K562 (cell line): ENCODE results near the gene SHE. TPM values are rescaled to one million over a fixed set of nuclear protein-coding genes. Genes with fewer than 3 reads are reported as not detected.
A peak's percentile ranks its signal among the peaks of the same experiment; 100 is the strongest.

Experiments used
- ARNT ChIP-seq, 2 experiments: fragments of 450-650 bp; IDR thresholded peaks; 2 replicates each; pipeline ENCODE4 v1.6.1; 2016; ENCODE audit warnings: mild to moderate bottlenecking in 1 of 2
- C11orf30 ChIP-seq: fragments of 450-650 bp; IDR thresholded peaks from 2 replicates; pipeline ENCODE4 v1.6.1; 2016; ENCODE audit warnings: low read depth, mild to moderate bottlenecking
- CTBP1 ChIP-seq: fragments of 450-650 bp; IDR thresholded peaks from 2 replicates; pipeline ENCODE4 v1.6.1; 2016; ENCODE audit warnings: borderline replicate concordance
- E2F3 ChIP-seq: fragments of 250-450 bp; sonication (Bioruptor Pico); IDR thresholded peaks from 2 replicates; pipeline ENCODE4 v1.4.0; 2020; ENCODE audit warnings: mild to moderate bottlenecking
- EHMT2 ChIP-seq: fragments of 450-650 bp; IDR thresholded peaks from 2 replicates; pipeline ENCODE4 v1.6.1; 2018; ENCODE audit warnings: antibody characterized with exemption
- ELF4 ChIP-seq: fragments of 450-650 bp; formaldehyde crosslinking; IDR thresholded peaks from 2 replicates; pipeline ENCODE4 v1.4.0; 2022; ENCODE audit warnings: missing genetic modification characterization
- EP400 ChIP-seq: fragments of 450-650 bp; IDR thresholded peaks from 2 replicates; pipeline ENCODE4 v1.6.1; 2017; ENCODE audit warnings: antibody characterized with exemption, mild to moderate bottlenecking, moderate library complexity
- HDAC2 ChIP-seq: fragments of 450-650 bp; IDR thresholded peaks from 2 replicates; pipeline ENCODE4 v1.6.1; 2016; ENCODE audit warnings: mild to moderate bottlenecking
- KDM1A ChIP-seq, 2 experiments: fragments of 450-650 bp; IDR thresholded peaks; 2 replicates each; pipeline ENCODE4 v1.6.1; 2016; ENCODE audit warnings: mild to moderate bottlenecking in 2 of 2
- MCM2 ChIP-seq: fragments of 450-650 bp; IDR thresholded peaks from 2 replicates; pipeline ENCODE4 v1.6.1; 2017; ENCODE audit warnings: low read depth, mild to moderate bottlenecking
- MEIS2 ChIP-seq: fragments of 450-650 bp; IDR thresholded peaks from 2 replicates; pipeline ENCODE4 v1.6.1; 2014; ENCODE audit warnings: mild to moderate bottlenecking; ENCODE audit not compliant: partially characterized antibody
- MTA2 ChIP-seq: fragments of 450-650 bp; IDR thresholded peaks from 2 replicates; pipeline ENCODE4 v1.6.1; 2016; ENCODE audit warnings: low read depth
- NBN ChIP-seq: fragments of 450-650 bp; IDR thresholded peaks from 2 replicates; pipeline ENCODE4 v1.6.1; 2016; ENCODE audit warnings: low read depth, mild to moderate bottlenecking
- NCOR1 ChIP-seq: fragments of 450-650 bp; IDR thresholded peaks from 2 replicates; pipeline ENCODE4 v1.6.1; 2016; ENCODE audit warnings: mild to moderate bottlenecking, moderate library complexity
- NFIC ChIP-seq: fragments of 450-650 bp; IDR thresholded peaks from 2 replicates; pipeline ENCODE4 v1.6.1; 2017; ENCODE audit warnings: mild to moderate bottlenecking, inconsistent platforms
- NR2C1 ChIP-seq, 2 experiments: fragments of 450-650 bp; IDR thresholded peaks; 2 replicates each; pipeline ENCODE4 v1.6.1; 2017; ENCODE audit warnings: mild to moderate bottlenecking in 2 of 2, antibody characterized with exemption in 1 of 2, inconsistent platforms in 1 of 2, missing compliant biosample characterization in 1 of 2, missing genetic modification characterization in 1 of 2
- PCBP2 ChIP-seq: fragments of 200-400 bp; formaldehyde crosslinking; IDR thresholded peaks from 2 replicates; pipeline ENCODE4 v1.6.1; 2018; ENCODE audit warnings: low read length, low read depth, mild to moderate bottlenecking, moderate library complexity; ENCODE audit not compliant: poor library complexity, severe bottlenecking
- RCOR1 ChIP-seq, 2 experiments: IDR thresholded peaks; 2 replicates each; pipeline ENCODE4 v1.6.1; 2012; ENCODE audit warnings: low read depth in 2 of 2, low read length in 2 of 2, borderline replicate concordance in 1 of 2, improper control_type of control experiment in 1 of 2
- SMARCA4 ChIP-seq: fragments of 450-650 bp; IDR thresholded peaks from 2 replicates; pipeline ENCODE4 v1.6.1; 2016
- SOX6 ChIP-seq: fragments of 450-650 bp; IDR thresholded peaks from 2 replicates; pipeline ENCODE4 v1.6.1; 2014; ENCODE audit warnings: mild to moderate bottlenecking
- TAF7 ChIP-seq: fragments of 450-650 bp; IDR thresholded peaks from 2 replicates; pipeline ENCODE4 v1.6.1; 2016; ENCODE audit warnings: missing genetic modification characterization, missing compliant biosample characterization
- TAL1 ChIP-seq: fragments of 450-650 bp; IDR thresholded peaks from 2 replicates; pipeline ENCODE4 v1.6.1; 2016; ENCODE audit warnings: mild to moderate bottlenecking
- ZEB2 ChIP-seq: fragments of 450-650 bp; IDR thresholded peaks from 2 replicates; pipeline ENCODE4 v1.6.1; 2016
- polyA plus RNA-seq, 8 experiments: library from polyadenylated mRNA; depleted of rRNA in 4 of 8; stranded (reverse) in 5 of 8; unstranded in 3 of 8; fragments of >200 nt; fragmentation: Nextera tagmentation in 2 of 8; fragmentation: Illumina TruSeq in 1 of 8; extraction: Ambion mirVana in 2 of 8; extraction: Trizol in 1 of 8; gene quantifications; 2 replicates each; pipeline versions ENCODE4 v1.2.1 to v1.2.3, GENCODE V29; 2011 to 2014; ENCODE audit warnings: inconsistent platforms in 1 of 8, missing spikeins in 1 of 8
- total RNA-seq, 7 experiments: library from RNA; depleted of rRNA in 6 of 7; stranded (reverse); fragments of >200 nt in 6 of 7; fragmentation: Illumina TruSeq in 2 of 7; extraction: Trizol in 2 of 7; gene quantifications; 2 replicates each; pipeline versions ENCODE4 v1.2.1 to v1.2.3, GENCODE V29; 2011 to 2021; ENCODE audit warnings: low replicate concordance in 1 of 7
- TF ChIP-seq, protein P1 (sequence below): fragments of 250-450 bp; sonication (Bioruptor Pico); IDR thresholded peaks from 2 replicates; pipeline ENCODE4 v1.4.0; 2020; ENCODE audit warnings: mild to moderate bottlenecking, moderate library complexity
- TF ChIP-seq, protein P2 (sequence below): sonication (generic); formaldehyde crosslinking; IDR thresholded peaks from 2 replicates; pipeline ENCODE4 v1.8.1; 2023; ENCODE audit warnings: mild to moderate bottlenecking, missing genetic modification reagents
- TF ChIP-seq, protein P3 (sequence below): fragments of 450-650 bp; IDR thresholded peaks from 2 replicates; pipeline ENCODE4 v1.6.1; 2016
- TF ChIP-seq, protein P4 (sequence below): sonication (generic); IDR thresholded peaks from 2 replicates; pipeline ENCODE4 v1.6.1; 2016

The SHE gene
- total and polyA plus RNA-seq, 9 of the 15 experiments (the other 6 are each of a cell fraction or from before 2014, with no cell fraction given), result 0.01 to 0.05 TPM; not detected in 7

DNA sequence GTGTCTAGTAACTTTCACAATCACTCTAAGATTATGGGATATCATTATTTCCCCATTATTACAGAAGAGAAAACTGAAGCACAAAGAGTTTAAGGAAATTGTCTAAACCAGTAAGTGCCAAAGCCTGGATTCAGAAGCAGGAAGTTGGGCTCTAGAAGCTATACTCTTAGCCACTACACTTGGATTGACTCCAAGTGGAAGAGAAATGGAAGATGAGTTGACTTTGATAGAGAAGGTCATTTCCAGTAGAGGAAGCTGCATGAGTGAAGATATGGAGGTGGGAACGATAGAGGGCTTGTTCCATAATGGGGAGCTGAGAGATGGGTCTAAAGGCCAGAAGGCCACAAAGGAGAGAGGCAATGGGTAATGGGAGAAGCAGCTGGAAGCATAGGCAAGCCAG is 11.9 kb downstream of the SHE start (continued):
- TF ChIP-seq, protein P1, sequence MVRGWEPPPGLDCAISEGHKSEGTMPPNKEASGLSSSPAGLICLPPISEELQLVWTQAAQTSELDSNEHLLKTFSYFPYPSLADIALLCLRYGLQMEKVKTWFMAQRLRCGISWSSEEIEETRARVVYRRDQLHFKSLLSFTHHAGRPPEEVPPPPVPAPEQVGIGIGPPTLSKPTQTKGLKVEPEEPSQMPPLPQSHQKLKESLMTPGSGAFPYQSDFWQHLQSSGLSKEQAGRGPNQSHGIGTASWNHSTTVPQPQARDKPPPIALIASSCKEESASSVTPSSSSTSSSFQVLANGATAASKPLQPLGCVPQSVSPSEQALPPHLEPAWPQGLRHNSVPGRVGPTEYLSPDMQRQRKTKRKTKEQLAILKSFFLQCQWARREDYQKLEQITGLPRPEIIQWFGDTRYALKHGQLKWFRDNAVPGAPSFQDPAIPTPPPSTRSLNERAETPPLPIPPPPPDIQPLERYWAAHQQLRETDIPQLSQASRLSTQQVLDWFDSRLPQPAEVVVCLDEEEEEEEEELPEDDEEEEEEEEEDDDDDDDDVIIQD (CRISPR knock-in tag), result no peak
- TF ChIP-seq, protein P2, sequence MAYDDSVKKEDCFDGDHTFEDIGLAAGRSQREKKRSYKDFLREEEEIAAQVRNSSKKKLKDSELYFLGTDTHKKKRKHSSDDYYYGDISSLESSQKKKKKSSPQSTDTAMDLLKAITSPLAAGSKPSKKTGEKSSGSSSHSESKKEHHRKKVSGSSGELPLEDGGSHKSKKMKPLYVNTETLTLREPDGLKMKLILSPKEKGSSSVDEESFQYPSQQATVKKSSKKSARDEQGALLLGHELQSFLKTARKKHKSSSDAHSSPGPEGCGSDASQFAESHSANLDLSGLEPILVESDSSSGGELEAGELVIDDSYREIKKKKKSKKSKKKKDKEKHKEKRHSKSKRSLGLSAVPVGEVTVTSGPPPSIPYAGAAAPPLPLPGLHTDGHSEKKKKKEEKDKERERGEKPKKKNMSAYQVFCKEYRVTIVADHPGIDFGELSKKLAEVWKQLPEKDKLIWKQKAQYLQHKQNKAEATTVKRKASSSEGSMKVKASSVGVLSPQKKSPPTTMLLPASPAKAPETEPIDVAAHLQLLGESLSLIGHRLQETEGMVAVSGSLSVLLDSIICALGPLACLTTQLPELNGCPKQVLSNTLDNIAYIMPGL (CRISPR knock-in tag), result no peak
- peak; percentile 24; the same call in 1 of the 2 replicates for TF ChIP-seq NR2C1 (IDR thresholded peaks at IDR 0.05)
- TF ChIP-seq NR2C1 (tag; IDR thresholded peaks at IDR 0.05), result peak; percentile 48; the same call in 1 of the 2 replicates
- no peak for TF ChIP-seq E2F3 (CRISPR knock-in tag)
- peak; percentile 73 for TF ChIP-seq NCOR1
- TF ChIP-seq SOX6, result 0 out of 2 replicates have a peak, but pooled peaks have one; percentile 29
- peak in 1 of 2 experiments; percentile 45; a peak in 1 of 4 replicates for TF ChIP-seq RCOR1 (IDR thresholded peaks at IDR 0.05; ENCODE audit: borderline replicate concordance in 1 of 2, low read depth in 2 of 2, low read length in 2 of 2)
- no peak for TF ChIP-seq MCM2
- peak in 1 of 2 experiments; percentile 43; a peak in 1 of 4 replicates for TF ChIP-seq ARNT (IDR thresholded peaks at IDR 0.05)
- TF ChIP-seq TAL1, result peak; percentile 59
- peak; percentile 72 for TF ChIP-seq CTBP1
- TF ChIP-seq C11orf30, result 0 out of 2 replicates have a peak, but pooled peaks have one; percentile 9
- no peak for TF ChIP-seq TAF7 (tag)
- peak; percentile 65 to 67; a peak in 3 of 4 replicates for TF ChIP-seq KDM1A (IDR thresholded peaks at IDR 0.05)
- TF ChIP-seq HDAC2, result 0 out of 2 replicates have a peak, but pooled peaks have one; percentile 32
- TF ChIP-seq MEIS2, result peak; percentile 37
- TF ChIP-seq, protein P3, sequence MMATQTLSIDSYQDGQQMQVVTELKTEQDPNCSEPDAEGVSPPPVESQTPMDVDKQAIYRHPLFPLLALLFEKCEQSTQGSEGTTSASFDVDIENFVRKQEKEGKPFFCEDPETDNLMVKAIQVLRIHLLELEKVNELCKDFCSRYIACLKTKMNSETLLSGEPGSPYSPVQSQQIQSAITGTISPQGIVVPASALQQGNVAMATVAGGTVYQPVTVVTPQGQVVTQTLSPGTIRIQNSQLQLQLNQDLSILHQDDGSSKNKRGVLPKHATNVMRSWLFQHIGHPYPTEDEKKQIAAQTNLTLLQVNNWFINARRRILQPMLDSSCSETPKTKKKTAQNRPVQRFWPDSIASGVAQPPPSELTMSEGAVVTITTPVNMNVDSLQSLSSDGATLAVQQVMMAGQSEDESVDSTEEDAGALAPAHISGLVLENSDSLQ, result peak; percentile 25; the same call in 1 of the 2 replicates
- TF ChIP-seq EP400, result 0 out of 2 replicates have a peak, but pooled peaks have one; percentile 20
- peak; percentile 58; the same call in 1 of the 2 replicates for TF ChIP-seq SMARCA4
- peak; percentile 92 for TF ChIP-seq EHMT2
- 0 out of 2 replicates have a peak, but pooled peaks have one; percentile 35 for TF ChIP-seq NBN
- TF ChIP-seq ELF4 (CRISPR knock-in tag), result 0 out of 2 replicates have a peak, but pooled peaks have one; percentile 26
- peak; percentile 68 for TF ChIP-seq ZEB2
- peak; percentile 92 for TF ChIP-seq NFIC
- peak; percentile 46; the same call in 1 of the 2 replicates for TF ChIP-seq MTA2
- TF ChIP-seq, protein P4, sequence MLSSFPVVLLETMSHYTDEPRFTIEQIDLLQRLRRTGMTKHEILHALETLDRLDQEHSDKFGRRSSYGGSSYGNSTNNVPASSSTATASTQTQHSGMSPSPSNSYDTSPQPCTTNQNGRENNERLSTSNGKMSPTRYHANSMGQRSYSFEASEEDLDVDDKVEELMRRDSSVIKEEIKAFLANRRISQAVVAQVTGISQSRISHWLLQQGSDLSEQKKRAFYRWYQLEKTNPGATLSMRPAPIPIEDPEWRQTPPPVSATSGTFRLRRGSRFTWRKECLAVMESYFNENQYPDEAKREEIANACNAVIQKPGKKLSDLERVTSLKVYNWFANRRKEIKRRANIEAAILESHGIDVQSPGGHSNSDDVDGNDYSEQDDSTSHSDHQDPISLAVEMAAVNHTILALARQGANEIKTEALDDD, result peak; percentile 13; the same call in 1 of the 2 replicates
- no peak for TF ChIP-seq PCBP2
